Measurements from ENCODE around the gene BYSL. TPM values are rescaled to one million over a fixed set of nuclear protein-coding genes. Genes with fewer than 3 reads are reported as not detected.

BYSL gene
- polyA plus RNA-seq, 2 of the 4 experiments (the other 2 are of a cell fraction): 28.8 to 61.8 TPM

GRCh38 chr6:41966214-41966920 lies 45.1 kb downstream of the BYSL start (continued):
- TF ChIP-seq ESRRA (IDR thresholded peaks at IDR 0.05; ENCODE audit: borderline replicate concordance, low read length) (no peak), POLR2A (IDR thresholded peaks at IDR 0.05; ENCODE audit: low read length) (no peak)

GRCh38 chr6:41966961-41967311 lies 45.6 kb downstream of the BYSL start:
- H3K4me2 ChIP-seq: peak overlapping the region; percentile 80
- H3K27ac ChIP-seq: peak overlapping the region; percentile 95 to 97
- H3K4me3 ChIP-seq: peak overlapping the region; percentile 31; the same call in 2 of the 3 replicates
- H3K9me3 ChIP-seq: no peaks in the 10 kb centered on the region
- peaks cover 80% of the 10 kb centered on the region for H3K4me1 ChIP-seq
- FAIRE-seq (no peak), DNase-seq (ENCODE audit: low read depth in 1 of 2, low spot score in 1 of 2) (peak; percentile 50 to 84), ATAC-seq (peak; percentile 65 to 70)
- WGBS (ENCODE audit: missing lambda C conversion rate): under 1% methylated on average over 4 of the region's 4 CpGs
- POLR2A ChIA-PET: interaction anchor here (1.8 to 2.8 kb wide), 2 partner anchors 25 to 30 kb away, joined by 11 to 12 read pairs; partner anchors contain the start of gene CCND3
- CTCF ChIA-PET: interaction anchor here (2.5 to 2.8 kb wide), 3 partner anchors 9 to 78 kb away, joined by 9 to 11 read pairs (median 9); no protein-coding TSS in a partner anchor
- TF ChIP-seq ATOH8 (CRISPR knock-in tag; IDR thresholded peaks at IDR 0.05; ENCODE audit: low read depth) (no peak), FOXS1 (CRISPR knock-in tag; IDR thresholded peaks at IDR 0.05) (no peak), REST (IDR thresholded peaks at IDR 0.05) (no peak), MAZ (IDR thresholded peaks at IDR 0.05; ENCODE audit: borderline replicate concordance, low read depth, low read length) (no peak), CHD4 (IDR thresholded peaks at IDR 0.05; ENCODE audit: borderline replicate concordance) (no peak), TP53 (CRISPR knock-in tag; IDR thresholded peaks at IDR 0.05) (no peak), EHF (CRISPR knock-in tag; IDR thresholded peaks at IDR 0.05) (no peak), FOSL2 (IDR thresholded peaks at IDR 0.05) (no peak; the same call in 1 of the 2 replicates), FOSL2 (CRISPR knock-in tag; IDR thresholded peaks at IDR 0.05) (no peak), POLR2A (IDR thresholded peaks at IDR 0.05; ENCODE audit: low read length) (no peak), MAX (IDR thresholded peaks at IDR 0.05) (peak; percentile 13; the same call in 1 of the 2 replicates), MYC (IDR thresholded peaks at IDR 0.05; ENCODE audit: borderline replicate concordance, low read length) (no peak), BCL3 (IDR thresholded peaks at IDR 0.05) (no peak), NFE2L2 (conservative IDR thresholded peaks at IDR 0.05; ENCODE audit: low read length) (peak; percentile 84), HOXA7 (CRISPR knock-in tag; IDR thresholded peaks at IDR 0.05) (no peak), ESRRA (IDR thresholded peaks at IDR 0.05; ENCODE audit: borderline replicate concordance, low read length) (no peak), MAFK (IDR thresholded peaks at IDR 0.05; ENCODE audit: partially characterized antibody) (peak; percentile 94), ZFP36 (IDR thresholded peaks at IDR 0.05; ENCODE audit: borderline replicate concordance, partially characterized antibody) (no peak), RFX5 (IDR thresholded peaks at IDR 0.05) (no peak), CTCF (IDR thresholded peaks at IDR 0.05) (no peak), PHF8 (IDR thresholded peaks at IDR 0.05; ENCODE audit: borderline replicate concordance, low read depth) (no peak), GATA3 (IDR thresholded peaks at IDR 0.05; ENCODE audit: borderline replicate concordance) (peak; percentile 51; the same call in 1 of the 2 replicates), HMGXB4 (CRISPR knock-in tag; IDR thresholded peaks at IDR 0.05; ENCODE audit: borderline replicate concordance) (no peak)
